CD14-positive monocyte (primary cell): Measurements from ENCODE around the gene GBX1. TPM values are rescaled to one million over a fixed set of nuclear protein-coding genes. Genes with fewer than 3 reads are reported as not detected.

Source experiments
- DNase-seq, 3 donors: peaks; one replicate each; pipeline ENCODE4 v3.0.0-alpha.2; 2011 to 2022
- H2AFZ ChIP-seq: 2 replicates; pipeline ENCODE4 v1.6.0; 2012; ENCODE audit warnings: mild to moderate bottlenecking, low read depth, low read length, inconsistent platforms; ENCODE audit not compliant: insufficient read depth, poor library complexity, severe bottlenecking
- H3K27ac ChIP-seq, 2 donors: 1 replicate in 1 of 2; 2 replicates in 1 of 2; pipeline ENCODE4 v1.5.1; 2012 to 2013; ENCODE audit warnings: low read length in 2 of 2, control low read depth in 1 of 2, inconsistent platforms in 1 of 2, low read depth in 1 of 2, mild to moderate bottlenecking in 1 of 2
- H3K27me3 ChIP-seq, 2 donors: one replicate each; pipeline versions ENCODE4 v1.6.0 to v1.6.1; 2011 to 2013; ENCODE audit warnings: low read length in 2 of 2; ENCODE audit not compliant: control insufficient read depth in 2 of 2, insufficient read depth in 2 of 2
- H3K36me3 ChIP-seq, 2 donors: replicated peaks in 1 of 2; 1 replicate in 1 of 2; 2 replicates in 1 of 2; pipeline versions ENCODE4 v1.5.1 to v1.6.1; 2012 to 2013; ENCODE audit warnings: low read length in 2 of 2, control low read depth in 1 of 2, inconsistent platforms in 1 of 2, mild to moderate bottlenecking in 1 of 2; ENCODE audit not compliant: insufficient read depth in 2 of 2, control insufficient read depth in 1 of 2
- H3K4me1 ChIP-seq, 2 donors: 1 replicate in 1 of 2; 2 replicates in 1 of 2; pipeline versions ENCODE4 v1.5.1 to v1.6.1; 2012 to 2013; ENCODE audit warnings: low read length in 2 of 2, control low read depth in 1 of 2, inconsistent platforms in 1 of 2, mild to moderate bottlenecking in 1 of 2, moderate library complexity in 1 of 2; ENCODE audit not compliant: insufficient read depth in 2 of 2, control insufficient read depth in 1 of 2
- H3K4me2 ChIP-seq: replicated peaks from 2 replicates; pipeline ENCODE3; 2012; ENCODE audit warnings: low read length, moderate library complexity, mild to moderate bottlenecking; ENCODE audit not compliant: poor library complexity, severe bottlenecking; ENCODE audit errors: extremely low read depth
- H3K4me3 ChIP-seq, 3 experiments: fragments of 200-600 bp in 1 of 3; sonication (generic) in 1 of 3; replicated peaks in 1 of 3; 1 replicate in 2 of 3; 2 replicates in 1 of 3; pipeline ENCODE4 v1.5.1; 2011 to 2013; ENCODE audit warnings: low read length in 3 of 3, mild to moderate bottlenecking in 3 of 3, control low read depth in 2 of 3, low read depth in 2 of 3, inconsistent platforms in 1 of 3, moderate library complexity in 1 of 3
- H3K79me2 ChIP-seq: 2 replicates; pipeline ENCODE4 v1.6.0; 2012; ENCODE audit warnings: mild to moderate bottlenecking, control low read depth, inconsistent platforms, low read length, moderate library complexity; ENCODE audit not compliant: insufficient read depth
- H3K9ac ChIP-seq: 2 replicates; pipeline ENCODE4 v1.6.0; 2017; ENCODE audit warnings: low read length, mild to moderate bottlenecking; ENCODE audit not compliant: insufficient read depth, poor library complexity, severe bottlenecking
- H3K9me3 ChIP-seq, 2 donors: replicated peaks in 1 of 2; 1 replicate in 1 of 2; 2 replicates in 1 of 2; pipeline versions ENCODE4 v1.5.1 to v1.6.1; 2012 to 2013; ENCODE audit warnings: low read length in 2 of 2, control low read depth in 1 of 2; ENCODE audit not compliant: control insufficient read depth in 1 of 2, insufficient read depth in 1 of 2
- H4K20me1 ChIP-seq: 2 replicates; pipeline ENCODE4 v1.6.0; 2012; ENCODE audit warnings: mild to moderate bottlenecking, low read length, control low read depth, moderate library complexity; ENCODE audit not compliant: insufficient read depth
- H3K27ac Mint-ChIP-seq, 7 donors: one replicate each; pipeline ENCODE4 v1.8.0; 2020; ENCODE audit warnings: mild to moderate bottlenecking in 7 of 7, mixed read lengths in 7 of 7, moderate library complexity in 6 of 7, inconsistent platforms in 2 of 7
- H3K27me3 Mint-ChIP-seq, 3 donors: one replicate each; pipeline ENCODE4 v1.8.0; 2021 to 2022; ENCODE audit warnings: low read depth in 3 of 3, mild to moderate bottlenecking in 3 of 3, mixed read lengths in 3 of 3, moderate library complexity in 3 of 3, inconsistent platforms in 1 of 3
- H3K36me3 Mint-ChIP-seq, 2 donors: one replicate each; pipeline ENCODE4 v1.8.0; 2020; ENCODE audit warnings: mixed read lengths in 2 of 2, inconsistent platforms in 1 of 2, mild to moderate bottlenecking in 1 of 2
- H3K4me1 Mint-ChIP-seq: one replicate; pipeline ENCODE4 v1.8.0; 2020; ENCODE audit warnings: mild to moderate bottlenecking, mixed read lengths
- H3K4me3 Mint-ChIP-seq, 2 donors: one replicate each; pipeline ENCODE4 v1.8.0; 2020; ENCODE audit warnings: mild to moderate bottlenecking in 2 of 2, mixed read lengths in 2 of 2, moderate library complexity in 1 of 2
- H3K9me3 Mint-ChIP-seq, 7 donors: one replicate each; pipeline ENCODE4 v1.8.0; 2020 to 2022; ENCODE audit warnings: mixed read lengths in 7 of 7, mild to moderate bottlenecking in 6 of 7, moderate library complexity in 6 of 7, inconsistent platforms in 2 of 7
- WGBS: methylation state at CpG from one replicate; pipeline ENCODE4 v1.1.5; 2013; ENCODE audit warnings: missing lambda C conversion rate; ENCODE audit not compliant: insufficient coverage; 5-methylcytosine and 5-hydroxymethylcytosine counted together
- intact Hi-C, 2 donors: fragments of 100-400 bp; cut with micrococcal nuclease; formaldehyde crosslinking; loops; one replicate each; pipeline versions ENCODE4 v1.15.0 to v1.15.1; 2023
- polyA plus RNA-seq, 3 donors: library from polyadenylated mRNA; depleted of rRNA in 1 of 3; unstranded in 2 of 3; stranded (reverse) in 1 of 3; fragments of 300-500 nt in 2 of 3; fragments of >200 nt in 1 of 3; fragmentation: Illumina TruSeq in 2 of 3; gene quantifications; 1 replicate in 2 of 3; 2 replicates in 1 of 3; pipeline ENCODE4 v1.2.3, GENCODE V29; 2012 to 2021
- TF ChIP-seq, protein P1 (sequence below): fragments of 200-600 bp; IDR thresholded peaks from one replicate; pipeline ENCODE4 v1.8.0; 2022; ENCODE audit warnings: antibody characterized with exemption, mild to moderate bottlenecking

The GBX1 gene
- polyA plus RNA-seq, 3 donors, result not detected

DNA sequence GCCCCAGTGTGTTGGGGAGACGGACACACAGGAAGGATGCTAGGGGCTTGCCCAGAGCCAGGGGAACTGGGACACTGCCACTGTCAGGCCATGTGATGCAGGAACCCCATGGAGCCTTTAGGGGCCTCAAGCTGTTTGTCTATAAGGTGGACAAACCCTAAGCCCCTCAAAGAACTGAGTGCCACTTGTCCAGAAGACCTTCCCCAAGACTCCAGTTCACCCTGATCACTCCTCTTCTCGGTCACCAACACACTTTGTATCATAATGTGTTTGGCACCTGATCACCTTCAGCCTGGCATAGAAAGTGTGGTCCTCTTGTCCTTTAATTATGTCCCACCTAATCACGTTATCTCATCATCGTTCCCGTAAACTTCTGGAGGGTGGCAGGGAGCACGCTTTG is 42.1 kb upstream of the GBX1 start:
- WGBS, result 95% methylated on average over 3 of the region's 6 CpGs
- H3K9me3 ChIP-seq, result no peaks in the 10 kb centered on the region
- peaks cover 30 to 31% of the 10 kb centered on the region in 2 donors for H3K36me3 Mint-ChIP-seq
- H3K27ac ChIP-seq, result no peak overlapping the region
- H3K4me3 ChIP-seq, result no peak overlapping the region
- H4K20me1 ChIP-seq, result peaks cover 3% of the 10 kb centered on the region
- peaks cover 0 to 4% (median 0%) of the 10 kb centered on the region in 7 donors for H3K9me3 Mint-ChIP-seq
- no peak for DNase-seq
- intact Hi-C loops, result no loop called here
- TF ChIP-seq, protein P1, sequence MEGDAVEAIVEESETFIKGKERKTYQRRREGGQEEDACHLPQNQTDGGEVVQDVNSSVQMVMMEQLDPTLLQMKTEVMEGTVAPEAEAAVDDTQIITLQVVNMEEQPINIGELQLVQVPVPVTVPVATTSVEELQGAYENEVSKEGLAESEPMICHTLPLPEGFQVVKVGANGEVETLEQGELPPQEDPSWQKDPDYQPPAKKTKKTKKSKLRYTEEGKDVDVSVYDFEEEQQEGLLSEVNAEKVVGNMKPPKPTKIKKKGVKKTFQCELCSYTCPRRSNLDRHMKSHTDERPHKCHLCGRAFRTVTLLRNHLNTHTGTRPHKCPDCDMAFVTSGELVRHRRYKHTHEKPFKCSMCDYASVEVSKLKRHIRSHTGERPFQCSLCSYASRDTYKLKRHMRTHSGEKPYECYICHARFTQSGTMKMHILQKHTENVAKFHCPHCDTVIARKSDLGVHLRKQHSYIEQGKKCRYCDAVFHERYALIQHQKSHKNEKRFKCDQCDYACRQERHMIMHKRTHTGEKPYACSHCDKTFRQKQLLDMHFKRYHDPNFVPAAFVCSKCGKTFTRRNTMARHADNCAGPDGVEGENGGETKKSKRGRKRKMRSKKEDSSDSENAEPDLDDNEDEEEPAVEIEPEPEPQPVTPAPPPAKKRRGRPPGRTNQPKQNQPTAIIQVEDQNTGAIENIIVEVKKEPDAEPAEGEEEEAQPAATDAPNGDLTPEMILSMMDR, result no peak
- H3K4me1 Mint-ChIP-seq, result no peaks in the 10 kb centered on the region
- H3K36me3 ChIP-seq, result peaks cover 18 to 27% of the 10 kb centered on the region in 2 donors
- no peak overlapping the region for H3K9ac ChIP-seq
- peaks cover 3 to 6% of the 10 kb centered on the region in 2 donors for H3K27me3 ChIP-seq
- peaks cover 25 to 37% (median 27%) of the 10 kb centered on the region in 3 donors for H3K27me3 Mint-ChIP-seq
- H3K4me2 ChIP-seq, result no peak overlapping the region
- no peaks in the 10 kb centered on the region for H3K79me2 ChIP-seq
- no peak overlapping the region for H3K4me3 Mint-ChIP-seq
- H3K4me1 ChIP-seq, result no peaks in the 10 kb centered on the region
- no peak overlapping the region for H2AFZ ChIP-seq
- no peak overlapping the region for H3K27ac Mint-ChIP-seq

DNA sequence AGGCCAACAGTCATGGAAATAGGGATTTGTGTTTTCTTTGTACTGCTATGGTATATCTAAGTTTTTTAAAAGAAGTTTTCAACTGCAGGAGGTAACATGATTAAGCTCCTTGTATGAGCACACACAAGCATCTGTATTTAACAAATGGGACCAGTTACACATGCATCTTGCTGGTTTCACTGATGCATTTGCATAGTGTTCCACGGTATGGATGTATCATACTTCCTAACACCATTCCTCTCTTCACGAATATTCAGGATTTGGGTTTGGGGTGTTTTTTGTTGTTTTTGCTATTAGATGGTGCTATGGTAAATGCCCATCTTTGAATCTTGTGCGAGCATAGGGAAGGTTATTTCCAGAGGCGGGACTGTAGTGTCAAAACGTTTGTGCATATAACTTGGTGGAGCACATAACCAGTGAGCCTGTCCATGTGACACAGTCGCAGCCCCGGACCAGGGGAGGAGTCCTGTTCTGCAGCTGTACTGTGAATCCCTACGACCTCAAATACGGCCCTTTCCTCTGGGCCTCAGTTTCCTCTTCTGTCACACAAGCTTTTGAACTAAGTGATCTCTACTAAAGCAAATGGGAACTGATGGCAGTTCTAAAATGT is 40.9 kb upstream of the GBX1 start:
- Mint-ChIP-seq H3K27ac (no peak overlapping the region), H3K4me1 (no peaks in the 10 kb centered on the region), H3K4me3 (no peak overlapping the region), H3K9me3 (peaks cover 0 to 4% (median 0%) of the 10 kb centered on the region in 7 donors), H3K27me3 (peaks cover 31 to 50% (median 32%) of the 10 kb centered on the region in 3 donors), H3K36me3 (peaks cover 17 to 19% of the 10 kb centered on the region in 2 donors)
- Histone ChIP-seq H4K20me1 (peaks cover 3% of the 10 kb centered on the region), H3K27me3 (peaks cover 3 to 11% of the 10 kb centered on the region in 2 donors), H3K36me3 (peaks cover 6 to 15% of the 10 kb centered on the region in 2 donors), H3K9ac (no peak overlapping the region), H3K79me2 (no peaks in the 10 kb centered on the region), H3K4me2 (no peak overlapping the region), H3K4me1 (no peaks in the 10 kb centered on the region), H3K4me3 (no peak overlapping the region), H3K27ac (no peak overlapping the region), H3K9me3 (no peaks in the 10 kb centered on the region), H2AFZ (no peak overlapping the region)
- 88% methylated on average over 5 of the region's 9 CpGs for WGBS
- intact Hi-C loops, result no loop called here
- no peak for DNase-seq
- TF ChIP-seq, protein P1, result no peak
